ENCODE data around the gene CEP131. TPM values are rescaled to one million over a fixed set of nuclear protein-coding genes. Genes with fewer than 3 reads are reported as not detected.

Gene CEP131
- total RNA-seq, 4 donors from 2014 or later = 6.0 to 8.8 (median 7.5) TPM

GRCh38 chr17:81170727-81171494 is 51.9 kb downstream of the CEP131 start:
- intact Hi-C loops (cut with DNase I; ENCODE audit: low total_unique reads) = no loop called here

GRCh38 chr17:81169870-81170309 is 52.9 kb downstream of the CEP131 start:
- no peak overlapping the region for H3K27ac ChIP-seq
- no peak overlapping the region for H3K4me3 ChIP-seq
- no peaks in the 10 kb centered on the region for H3K9me3 ChIP-seq
- in situ Hi-C loops (cut with MboI; ENCODE audit: low sequenced_read_pairs in 4 of 4) = no loop called here
- H3K27me3 ChIP-seq = peaks cover 14 to 25% (median 17%) of the 10 kb centered on the region in 3 donors
- TF ChIP-seq CTCF (IDR thresholded peaks at IDR 0.05 in 4 of 5, conservative IDR thresholded peaks at IDR 0.05 in 1 of 5) = no peak
- no peak for TF ChIP-seq POLR2A (IDR thresholded peaks at IDR 0.05)
- H3K36me3 ChIP-seq = no peaks in the 10 kb centered on the region
- DNase-seq = no peak
- no peak for ATAC-seq
- peaks cover 0 to 3% of the 10 kb centered on the region in 2 donors for H3K4me1 ChIP-seq
- intact Hi-C loops (cut with DNase I; ENCODE audit: low total_unique reads) = no loop called here

More at GRCh38 chr17:81170727-81171494, 51.9 kb downstream of the CEP131 start:
- H3K4me1 ChIP-seq = no peaks in the 10 kb centered on the region
- H3K4me3 ChIP-seq = no peak overlapping the region
- DNase-seq (no peak), ATAC-seq (no peak)
- in situ Hi-C loops (cut with MboI; ENCODE audit: low sequenced_read_pairs in 4 of 4) = no loop called here
- TF ChIP-seq CTCF (IDR thresholded peaks at IDR 0.05 in 4 of 5, conservative IDR thresholded peaks at IDR 0.05 in 1 of 5) (no peak), POLR2A (IDR thresholded peaks at IDR 0.05) (no peak)
- no peak overlapping the region for H3K27ac ChIP-seq
- peaks cover 6 to 16% (median 8%) of the 10 kb centered on the region in 3 donors for H3K27me3 ChIP-seq
- no peaks in the 10 kb centered on the region for H3K36me3 ChIP-seq
- peaks cover 0 to 3% (median 0%) of the 10 kb centered on the region in 3 donors for H3K9me3 ChIP-seq

GRCh38 chr17:81167638-81168037 is 55.1 kb downstream of the CEP131 start:
- ATAC-seq (no peak), DNase-seq (no peak)
- Histone ChIP-seq H3K27me3 (peaks cover 17 to 38% (median 23%) of the 10 kb centered on the region in 3 donors), H3K27ac (no peak overlapping the region), H3K9me3 (no peaks in the 10 kb centered on the region), H3K36me3 (no peaks in the 10 kb centered on the region), H3K4me1 (peaks cover 0 to 3% of the 10 kb centered on the region in 2 donors), H3K4me3 (no peak overlapping the region)
- intact Hi-C loops (cut with DNase I; ENCODE audit: low total_unique reads) (no loop called here), in situ Hi-C loops (cut with MboI; ENCODE audit: low sequenced_read_pairs in 4 of 4) (no loop called here)
- TF ChIP-seq CTCF (IDR thresholded peaks at IDR 0.05 in 4 of 5, conservative IDR thresholded peaks at IDR 0.05 in 1 of 5) = no peak
- TF ChIP-seq POLR2A (IDR thresholded peaks at IDR 0.05) = no peak

GRCh38 chr17:81167194-81167524 is 55.6 kb downstream of the CEP131 start:
- H3K27me3 ChIP-seq = peaks cover 17 to 38% (median 23%) of the 10 kb centered on the region in 3 donors
- H3K4me1 ChIP-seq = peaks cover 0 to 3% of the 10 kb centered on the region in 2 donors
- no peak overlapping the region for H3K27ac ChIP-seq
- TF ChIP-seq CTCF (IDR thresholded peaks at IDR 0.05 in 4 of 5, conservative IDR thresholded peaks at IDR 0.05 in 1 of 5) (no peak), POLR2A (IDR thresholded peaks at IDR 0.05) (no peak)
- DNase-seq = no peak
- no peaks in the 10 kb centered on the region for H3K9me3 ChIP-seq
- no peak overlapping the region for H3K4me3 ChIP-seq
- ATAC-seq = no peak
- intact Hi-C loops (cut with DNase I; ENCODE audit: low total_unique reads) = no loop called here
- in situ Hi-C loops (cut with MboI; ENCODE audit: low sequenced_read_pairs in 4 of 4) = no loop called here
- H3K36me3 ChIP-seq = no peaks in the 10 kb centered on the region
